Measurements from ENCODE around the gene FCHSD2.

Gene FCHSD2

DNA sequence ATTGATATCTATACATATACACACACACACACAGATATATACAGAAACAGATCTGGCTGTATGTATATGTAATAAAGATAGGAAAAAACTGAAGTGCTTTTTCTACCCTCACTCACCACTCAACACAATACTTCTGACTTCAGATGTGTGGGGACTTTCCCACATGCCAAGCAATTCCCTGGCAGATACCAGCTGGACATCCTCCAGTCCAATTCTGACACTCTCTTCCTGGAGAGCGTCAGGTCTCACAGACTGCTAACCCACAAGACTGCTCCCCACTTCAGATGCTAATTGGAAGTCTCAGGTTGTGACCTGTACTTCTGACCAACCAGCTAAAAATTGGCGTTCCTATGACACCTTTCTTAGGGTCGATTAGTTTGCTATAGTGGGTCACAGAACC lies 187.3 kb downstream of the FCHSD2 start:
- Mint-ChIP-seq H3K36me3 (ENCODE audit: low read depth) (peaks cover 15% of the 10 kb centered on the region), H3K9me3 (no peaks in the 10 kb centered on the region), H3K4me1 (ENCODE audit: low read depth) (peaks cover 27% of the 10 kb centered on the region), H3K4me3 (no peak overlapping the region), H3K27me3 (no peaks in the 10 kb centered on the region), H3K27ac (no peak overlapping the region)
- intact Hi-C loops (cut with micrococcal nuclease) = no loop called here

DNA sequence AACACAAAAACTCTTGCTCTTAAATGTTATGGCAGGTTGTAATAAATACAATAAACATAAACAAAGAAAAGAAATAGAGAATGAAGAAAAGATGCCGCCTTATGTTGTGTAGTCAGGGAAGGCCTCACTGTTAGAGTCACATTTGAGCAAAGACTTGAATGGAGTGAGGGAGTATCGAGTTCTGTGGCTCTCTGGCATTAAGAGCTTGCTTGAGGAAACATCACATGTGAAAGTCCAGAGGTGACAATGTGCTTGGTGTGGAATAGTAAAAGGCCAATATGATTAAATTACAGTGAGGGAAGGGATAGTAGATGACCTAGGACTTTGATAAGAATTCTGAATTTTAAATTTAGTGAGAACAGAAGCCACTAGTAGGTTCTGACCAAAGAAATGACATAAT lies 188.5 kb downstream of the FCHSD2 start:
- intact Hi-C loops (cut with micrococcal nuclease) = no loop called here
- Mint-ChIP-seq H3K27me3 (no peaks in the 10 kb centered on the region), H3K9me3 (no peaks in the 10 kb centered on the region), H3K4me3 (no peak overlapping the region), H3K4me1 (ENCODE audit: low read depth) (peaks cover 27% of the 10 kb centered on the region), H3K36me3 (ENCODE audit: low read depth) (peaks cover 14% of the 10 kb centered on the region), H3K27ac (no peak overlapping the region)

GRCh38 chr11:72951888-72952287 lies 190.2 kb downstream of the FCHSD2 start:
- Mint-ChIP-seq H3K4me1 (ENCODE audit: low read depth) (peaks cover 27% of the 10 kb centered on the region), H3K4me3 (no peak overlapping the region), H3K27me3 (no peaks in the 10 kb centered on the region), H3K36me3 (ENCODE audit: low read depth) (no peaks in the 10 kb centered on the region), H3K27ac (no peak overlapping the region), H3K9me3 (no peaks in the 10 kb centered on the region)
- intact Hi-C loops (cut with micrococcal nuclease) = no loop called here

DNA sequence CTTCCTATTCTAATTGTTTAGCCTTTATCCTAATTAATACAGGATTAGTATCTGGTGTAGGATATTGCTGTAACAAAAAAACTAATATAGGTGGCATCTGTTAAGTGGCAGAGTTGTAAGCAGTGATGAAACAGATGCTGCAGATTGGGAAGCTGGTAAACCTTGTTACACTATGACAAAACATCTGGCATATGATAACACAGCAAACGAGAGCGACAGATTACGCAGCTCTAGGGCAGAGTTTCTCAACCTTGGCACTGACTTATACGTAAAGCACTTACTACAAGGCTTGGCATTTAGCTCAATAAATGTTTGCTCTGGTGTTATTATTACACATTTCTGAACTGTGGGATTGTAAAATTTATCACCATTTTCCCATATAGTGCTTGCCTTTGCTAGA lies 190.9 kb downstream of the FCHSD2 start:
- no peaks in the 10 kb centered on the region for H3K9me3 Mint-ChIP-seq
- intact Hi-C loops (cut with micrococcal nuclease) = no loop called here
- no peak overlapping the region for H3K4me3 Mint-ChIP-seq
- H3K27ac Mint-ChIP-seq = no peak overlapping the region
- H3K27me3 Mint-ChIP-seq = no peaks in the 10 kb centered on the region
- no peaks in the 10 kb centered on the region for H3K36me3 Mint-ChIP-seq (ENCODE audit: low read depth)
- H3K4me1 Mint-ChIP-seq (ENCODE audit: low read depth) = peaks cover 27% of the 10 kb centered on the region

- peaks cover 23% of the 10 kb centered on the region for H3K4me1 Mint-ChIP-seq (ENCODE audit: low read depth)
- no peak overlapping the region for H3K4me3 Mint-ChIP-seq
- no peak overlapping the region for H3K27ac Mint-ChIP-seq
- no peaks in the 10 kb centered on the region for H3K27me3 Mint-ChIP-seq
- H3K36me3 Mint-ChIP-seq (ENCODE audit: low read depth) = no peaks in the 10 kb centered on the region
- no peaks in the 10 kb centered on the region for H3K9me3 Mint-ChIP-seq
- intact Hi-C loops (cut with micrococcal nuclease) = no loop called here
Observed at GRCh38 chr11:72950685-72951084, 191.4 kb downstream of the FCHSD2 start.

- no peaks in the 10 kb centered on the region for H3K27me3 Mint-ChIP-seq
- peaks cover 15% of the 10 kb centered on the region for H3K4me1 Mint-ChIP-seq (ENCODE audit: low read depth)
- no peaks in the 10 kb centered on the region for H3K9me3 Mint-ChIP-seq
- intact Hi-C loops (cut with micrococcal nuclease) = no loop called here
- peaks cover 9% of the 10 kb centered on the region for H3K36me3 Mint-ChIP-seq (ENCODE audit: low read depth)
- no peak overlapping the region for H3K27ac Mint-ChIP-seq
- H3K4me3 Mint-ChIP-seq = no peak overlapping the region
Observed at GRCh38 chr11:72947229-72947628, 194.9 kb downstream of the FCHSD2 start.

DNA sequence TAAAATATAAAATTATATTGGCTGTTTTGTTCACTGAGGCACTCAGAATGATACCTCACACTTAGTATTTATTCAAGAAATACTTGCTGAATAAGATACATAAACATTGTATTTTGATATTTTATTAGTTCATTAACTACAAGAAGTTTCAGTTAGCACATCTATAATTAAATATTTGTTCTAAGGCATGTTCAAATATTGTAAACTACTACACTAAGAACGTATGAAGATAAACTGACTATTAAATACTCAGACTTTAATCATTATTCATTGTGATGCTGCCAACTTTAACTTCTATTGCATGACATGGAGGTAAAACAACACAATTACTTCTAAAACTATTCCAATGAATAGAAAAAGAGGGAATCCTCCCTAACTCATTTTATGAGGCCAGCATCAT lies 198.5 kb downstream of the FCHSD2 start:
- Mint-ChIP-seq H3K9me3 (no peaks in the 10 kb centered on the region), H3K27me3 (no peaks in the 10 kb centered on the region), H3K4me3 (no peak overlapping the region), H3K4me1 (ENCODE audit: low read depth) (peaks cover 5% of the 10 kb centered on the region), H3K27ac (no peak overlapping the region), H3K36me3 (ENCODE audit: low read depth) (peaks cover 9% of the 10 kb centered on the region)
- intact Hi-C loops (cut with micrococcal nuclease) = no loop called here

DNA sequence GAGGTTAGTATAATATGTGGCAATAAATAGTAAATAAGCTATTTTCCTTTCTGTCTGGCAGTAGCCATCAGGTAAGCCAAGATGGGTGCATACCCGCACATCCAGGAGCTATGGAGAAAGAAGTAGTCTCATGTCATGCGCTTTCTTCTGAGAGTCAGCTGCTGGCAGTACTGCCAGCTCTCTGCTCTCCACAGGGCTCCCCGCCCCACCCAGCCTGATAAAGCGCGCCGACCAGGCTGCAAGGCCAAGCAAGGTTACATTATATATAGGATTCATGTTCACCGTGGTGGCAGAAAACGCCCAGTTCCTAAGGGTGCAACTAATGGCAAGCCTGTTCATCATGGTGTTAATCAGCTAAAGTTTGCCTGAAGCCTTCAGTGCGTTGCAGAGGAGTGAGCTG lies 201.7 kb downstream of the FCHSD2 start:
- H3K36me3 Mint-ChIP-seq (ENCODE audit: low read depth) = peaks cover 9% of the 10 kb centered on the region
- H3K27me3 Mint-ChIP-seq = no peaks in the 10 kb centered on the region
- no peak overlapping the region for H3K27ac Mint-ChIP-seq
- no peak overlapping the region for H3K4me3 Mint-ChIP-seq
- intact Hi-C loops (cut with micrococcal nuclease) = no loop called here
- peaks cover 17% of the 10 kb centered on the region for H3K4me1 Mint-ChIP-seq (ENCODE audit: low read depth)
- no peaks in the 10 kb centered on the region for H3K9me3 Mint-ChIP-seq

DNA sequence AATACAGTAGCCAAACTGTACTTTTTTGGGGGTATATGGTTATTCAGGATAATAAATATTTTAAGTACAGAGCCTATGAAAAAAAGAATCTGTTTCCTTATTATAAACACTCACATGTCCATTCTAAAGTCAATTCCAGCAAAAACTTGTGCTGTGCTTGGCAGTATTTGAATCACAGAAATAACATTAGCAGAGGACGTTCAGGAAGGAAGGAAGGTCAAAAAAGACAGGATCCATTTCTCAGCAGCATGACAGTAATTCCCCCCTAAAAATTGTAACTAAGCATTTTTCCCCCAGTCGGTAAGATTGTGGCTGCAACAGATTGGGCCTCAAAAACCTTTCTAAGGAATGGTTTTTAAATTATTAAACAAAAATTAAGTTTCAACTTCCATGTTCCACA lies 203.1 kb downstream of the FCHSD2 start:
- H3K4me3 Mint-ChIP-seq = no peak overlapping the region
- intact Hi-C loops (cut with micrococcal nuclease) = no loop called here
- no peaks in the 10 kb centered on the region for H3K27me3 Mint-ChIP-seq
- H3K27ac Mint-ChIP-seq = no peak overlapping the region
- H3K4me1 Mint-ChIP-seq (ENCODE audit: low read depth) = peaks cover 12% of the 10 kb centered on the region
- H3K9me3 Mint-ChIP-seq = no peaks in the 10 kb centered on the region
- peaks cover 9% of the 10 kb centered on the region for H3K36me3 Mint-ChIP-seq (ENCODE audit: low read depth)

DNA sequence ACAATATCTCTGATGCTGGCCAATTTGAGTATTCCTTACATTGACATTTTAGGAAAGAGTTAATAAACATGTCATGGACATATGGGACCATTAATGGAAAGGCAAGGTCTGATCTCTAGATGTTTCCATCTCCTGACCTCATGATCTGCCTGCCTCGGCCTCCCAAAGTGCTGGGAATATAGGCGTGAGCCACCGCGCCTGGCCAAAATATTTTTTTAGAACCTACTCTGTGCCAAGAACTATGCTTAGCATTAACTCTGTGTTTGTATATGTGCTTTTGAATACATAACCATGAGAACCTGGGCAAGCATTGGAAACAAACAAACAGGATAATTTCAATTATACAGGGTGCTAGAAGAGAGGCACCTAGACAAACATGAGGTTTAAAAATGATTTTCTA lies 204.7 kb downstream of the FCHSD2 start:
- Mint-ChIP-seq H3K9me3 (no peaks in the 10 kb centered on the region), H3K4me1 (ENCODE audit: low read depth) (peaks cover 12% of the 10 kb centered on the region), H3K4me3 (no peak overlapping the region), H3K36me3 (ENCODE audit: low read depth) (no peaks in the 10 kb centered on the region), H3K27ac (no peak overlapping the region), H3K27me3 (no peaks in the 10 kb centered on the region)
- intact Hi-C loops (cut with micrococcal nuclease) = no loop called here

- Mint-ChIP-seq H3K36me3 (ENCODE audit: low read depth) (no peaks in the 10 kb centered on the region), H3K27ac (no peak overlapping the region), H3K4me3 (no peak overlapping the region), H3K27me3 (no peaks in the 10 kb centered on the region), H3K9me3 (no peaks in the 10 kb centered on the region), H3K4me1 (ENCODE audit: low read depth) (peaks cover 12% of the 10 kb centered on the region)
- intact Hi-C loops (cut with micrococcal nuclease) = no loop called here
Observed at GRCh38 chr11:72935700-72936099, 206.4 kb downstream of the FCHSD2 start.

DNA sequence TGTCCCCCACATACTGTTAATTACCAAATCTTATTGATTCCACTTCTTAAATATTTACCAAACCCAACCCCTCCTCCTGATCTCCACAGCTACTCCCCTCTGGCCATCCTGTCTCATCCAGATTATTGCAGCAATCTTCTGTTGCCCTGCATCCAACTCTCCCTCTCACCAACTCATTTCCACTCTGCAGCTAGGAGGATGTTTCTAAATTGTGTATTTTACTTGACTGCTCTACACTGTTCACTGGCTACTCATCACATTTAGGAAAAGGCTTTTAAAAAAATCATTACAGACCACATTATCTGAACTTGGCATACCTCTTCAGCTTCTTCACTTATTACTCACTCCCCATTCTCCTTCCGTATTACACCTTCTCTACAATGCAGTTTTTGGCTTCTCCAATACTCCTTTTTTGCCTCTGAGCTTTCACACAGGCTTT lies 210.0 kb downstream of the FCHSD2 start:
- Mint-ChIP-seq H3K4me1 (ENCODE audit: low read depth) (peaks cover 23% of the 10 kb centered on the region), H3K27ac (no peak overlapping the region), H3K9me3 (no peaks in the 10 kb centered on the region), H3K4me3 (no peak overlapping the region), H3K36me3 (ENCODE audit: low read depth) (peaks cover 5% of the 10 kb centered on the region), H3K27me3 (no peaks in the 10 kb centered on the region)
- intact Hi-C loops (cut with micrococcal nuclease) = no loop called here

GRCh38 chr11:72930008-72930407 lies 212.1 kb downstream of the FCHSD2 start:
- no peak overlapping the region for H3K4me3 Mint-ChIP-seq
- no peaks in the 10 kb centered on the region for H3K27me3 Mint-ChIP-seq
- peaks cover 16% of the 10 kb centered on the region for H3K36me3 Mint-ChIP-seq (ENCODE audit: low read depth)
- no peaks in the 10 kb centered on the region for H3K9me3 Mint-ChIP-seq
- peaks cover 21% of the 10 kb centered on the region for H3K4me1 Mint-ChIP-seq (ENCODE audit: low read depth)
- H3K27ac Mint-ChIP-seq = no peak overlapping the region
- intact Hi-C loops (cut with micrococcal nuclease) = no loop called here

DNA sequence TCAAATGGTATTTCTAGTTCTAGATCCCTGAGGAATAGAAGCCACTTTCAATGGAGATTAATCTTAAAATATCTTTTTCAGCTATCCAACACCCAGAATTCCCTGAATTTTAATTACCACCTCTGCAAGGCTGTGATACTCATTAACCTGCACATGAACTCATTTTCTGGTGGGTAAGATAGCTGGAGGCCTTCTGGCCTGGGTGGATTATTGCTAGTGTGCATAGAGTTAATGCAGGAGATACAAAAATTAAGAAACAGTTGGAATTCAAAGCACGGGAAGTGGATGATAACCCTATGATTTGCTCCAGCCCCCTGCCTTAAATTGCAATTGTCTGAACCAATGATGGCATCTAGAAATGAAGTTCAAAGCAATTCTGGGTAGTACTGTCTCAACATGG lies 212.9 kb downstream of the FCHSD2 start:
- peaks cover 26% of the 10 kb centered on the region for H3K4me1 Mint-ChIP-seq (ENCODE audit: low read depth)
- intact Hi-C loops (cut with micrococcal nuclease) = loop anchor here (10.0 kb wide), 1 partner anchor 206 kb away; no protein-coding TSS in a partner anchor
- H3K36me3 Mint-ChIP-seq (ENCODE audit: low read depth) = peaks cover 16% of the 10 kb centered on the region
- H3K9me3 Mint-ChIP-seq = no peaks in the 10 kb centered on the region
- no peak overlapping the region for H3K4me3 Mint-ChIP-seq
- H3K27me3 Mint-ChIP-seq = no peaks in the 10 kb centered on the region
- H3K27ac Mint-ChIP-seq = no peak overlapping the region

- Mint-ChIP-seq H3K9me3 (no peaks in the 10 kb centered on the region), H3K36me3 (ENCODE audit: low read depth) (peaks cover 16% of the 10 kb centered on the region), H3K27me3 (no peaks in the 10 kb centered on the region), H3K4me1 (ENCODE audit: low read depth) (peaks cover 26% of the 10 kb centered on the region), H3K4me3 (no peak overlapping the region), H3K27ac (no peak overlapping the region)
- intact Hi-C loops (cut with micrococcal nuclease) = loop anchor here (10.0 kb wide), 1 partner anchor 207 kb away; no protein-coding TSS in a partner anchor
Observed at GRCh38 chr11:72927380-72927779, 214.7 kb downstream of the FCHSD2 start.
